Caco-2 (cell line): ENCODE results near the gene CRADD. TPM values are rescaled to one million over a fixed set of nuclear protein-coding genes. Genes with fewer than 3 reads are reported as not detected.

Experiments used
- BruUV-seq: library from RNA; stranded (reverse); fragments of 400-500 nt; replicated peaks from 2 replicates; lab custom pipeline; 2021; lab: Mats Ljungman, UMichigan
- CTCF ChIA-PET: fragments of 300-600 bp; sonication (Branson Sonifier 250); formaldehyde crosslinking; loops from one replicate; lab custom pipeline; 2022; ENCODE audit warnings: antibody characterized with exemption; lab: Charles Lee
- POLR2A ChIA-PET: fragments of 300-600 bp; sonication (Branson Sonifier 250); formaldehyde crosslinking; loops from one replicate; lab custom pipeline; 2022; ENCODE audit warnings: antibody characterized with exemption; lab: Charles Lee
- DNase-seq, 2 experiments: peaks; one replicate each; pipeline versions ENCODE4 v3.0.0 to v3.0.0-alpha.2; 2020 to 2022
- H3K27me3 ChIP-seq: replicated peaks from 2 replicates; pipeline ENCODE4 v1.6.0; 2011; ENCODE audit warnings: low read length; ENCODE audit not compliant: control insufficient read depth, insufficient read depth
- H3K36me3 ChIP-seq: 2 replicates; pipeline ENCODE4 v1.5.1; 2011; ENCODE audit warnings: low read length; ENCODE audit not compliant: control insufficient read depth, insufficient read depth
- H3K4me1 ChIP-seq: fragments of 250-450 bp; sonication (Bioruptor Pico); 2 replicates; pipeline ENCODE4 v1.5.1; 2020; ENCODE audit warnings: mild to moderate bottlenecking
- H3K4me3 ChIP-seq: 2 replicates; pipeline ENCODE4 v1.5.1; 2011; ENCODE audit warnings: low read depth, mild to moderate bottlenecking, control low read depth, low read length
- H3K9me3 ChIP-seq: fragments of 250-450 bp; sonication (Bioruptor Pico); 2 replicates; pipeline ENCODE4 v1.5.1; 2020; ENCODE audit warnings: mild to moderate bottlenecking, moderate library complexity
- H3K27ac Mint-ChIP-seq: one replicate; pipeline ENCODE4 v1.8.0; 2022; ENCODE audit warnings: mixed read lengths; ENCODE audit not compliant: unreplicated experiment
- H3K27me3 Mint-ChIP-seq: one replicate; pipeline ENCODE4 v1.8.0; 2022; ENCODE audit warnings: mixed read lengths; ENCODE audit not compliant: insufficient read depth, unreplicated experiment
- H3K36me3 Mint-ChIP-seq: one replicate; pipeline ENCODE4 v1.8.0; 2022; ENCODE audit warnings: mild to moderate bottlenecking, mixed read lengths; ENCODE audit not compliant: insufficient read depth, unreplicated experiment
- H3K4me1 Mint-ChIP-seq: one replicate; pipeline ENCODE4 v1.8.0; 2022; ENCODE audit warnings: low read depth, mixed read lengths; ENCODE audit not compliant: unreplicated experiment
- H3K4me3 Mint-ChIP-seq: one replicate; pipeline ENCODE4 v1.8.0; 2022; ENCODE audit warnings: mild to moderate bottlenecking, moderate library complexity, mixed read lengths; ENCODE audit not compliant: unreplicated experiment
- H3K9me3 Mint-ChIP-seq: one replicate; pipeline ENCODE4 v1.8.0; 2022; ENCODE audit warnings: mixed read lengths; ENCODE audit not compliant: unreplicated experiment
- intact Hi-C: fragments of 100-400 bp; cut with micrococcal nuclease; formaldehyde crosslinking; loops from one replicate; pipeline ENCODE4 v1.10.0; 2022; ENCODE audit not compliant: unreplicated experiment
- total RNA-seq: library from RNA; stranded (reverse); gene quantifications from 2 replicates; pipeline ENCODE4 v1.2.3, GENCODE V29; 2022
- TF ChIP-seq, protein P1 (sequence below), 2 experiments: fragments of 200-600 bp in 1 of 2; IDR thresholded peaks; 1 replicate in 1 of 2; 2 replicates in 1 of 2; pipeline versions ENCODE4 v1.5.1 to v1.8.0; 2011 to 2022; ENCODE audit warnings: antibody characterized with exemption in 1 of 2, control low read depth in 1 of 2, inconsistent platforms in 1 of 2, low read depth in 1 of 2, low read length in 1 of 2, mild to moderate bottlenecking in 1 of 2, moderate library complexity in 1 of 2; ENCODE audit not compliant: insufficient read depth in 1 of 2, severe bottlenecking in 1 of 2, unreplicated experiment in 1 of 2

Gene CRADD
- total RNA-seq, 1 experiment from 2014 or later: 29.2 TPM

DNA sequence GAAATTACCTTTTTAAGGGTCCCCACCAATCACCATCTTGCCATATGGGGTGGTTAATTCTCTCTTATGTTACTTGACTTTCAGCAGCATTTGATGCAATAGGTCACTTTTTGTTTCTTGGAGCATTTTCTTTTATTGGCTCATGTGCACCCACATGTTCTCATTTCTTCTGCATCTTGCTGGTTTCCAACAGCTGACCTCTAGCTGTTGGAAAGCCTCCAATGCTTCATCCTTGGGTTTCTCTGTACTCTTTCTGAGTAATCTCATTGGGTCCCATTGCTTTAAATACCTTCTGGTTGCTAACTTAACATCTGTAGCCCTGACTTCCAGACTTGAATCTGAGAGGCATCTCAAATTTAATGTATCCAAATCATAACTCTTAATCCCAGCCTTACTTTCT is 116.8 kb downstream of the CRADD start:
- ChIA-PET POLR2A (no interaction called here), CTCF (no interaction called here)
- H3K4me3 Mint-ChIP-seq: no peak overlapping the region
- BruUV-seq: no TSS peak
- no peaks in the 10 kb centered on the region for H3K36me3 ChIP-seq
- peaks cover 9% of the 10 kb centered on the region for H3K36me3 Mint-ChIP-seq
- H3K27me3 ChIP-seq: no peaks in the 10 kb centered on the region
- intact Hi-C loops: no loop called here
- peaks cover 6% of the 10 kb centered on the region; the same call in 1 of the 2 replicates for H3K4me1 ChIP-seq
- TF ChIP-seq, protein P1, sequence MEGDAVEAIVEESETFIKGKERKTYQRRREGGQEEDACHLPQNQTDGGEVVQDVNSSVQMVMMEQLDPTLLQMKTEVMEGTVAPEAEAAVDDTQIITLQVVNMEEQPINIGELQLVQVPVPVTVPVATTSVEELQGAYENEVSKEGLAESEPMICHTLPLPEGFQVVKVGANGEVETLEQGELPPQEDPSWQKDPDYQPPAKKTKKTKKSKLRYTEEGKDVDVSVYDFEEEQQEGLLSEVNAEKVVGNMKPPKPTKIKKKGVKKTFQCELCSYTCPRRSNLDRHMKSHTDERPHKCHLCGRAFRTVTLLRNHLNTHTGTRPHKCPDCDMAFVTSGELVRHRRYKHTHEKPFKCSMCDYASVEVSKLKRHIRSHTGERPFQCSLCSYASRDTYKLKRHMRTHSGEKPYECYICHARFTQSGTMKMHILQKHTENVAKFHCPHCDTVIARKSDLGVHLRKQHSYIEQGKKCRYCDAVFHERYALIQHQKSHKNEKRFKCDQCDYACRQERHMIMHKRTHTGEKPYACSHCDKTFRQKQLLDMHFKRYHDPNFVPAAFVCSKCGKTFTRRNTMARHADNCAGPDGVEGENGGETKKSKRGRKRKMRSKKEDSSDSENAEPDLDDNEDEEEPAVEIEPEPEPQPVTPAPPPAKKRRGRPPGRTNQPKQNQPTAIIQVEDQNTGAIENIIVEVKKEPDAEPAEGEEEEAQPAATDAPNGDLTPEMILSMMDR (IDR thresholded peaks at IDR 0.05; ENCODE audit: insufficient read depth in 1 of 2, low read depth in 1 of 2, low read length in 1 of 2, severe bottlenecking in 1 of 2, unreplicated experiment in 1 of 2): no peak
- no peaks in the 10 kb centered on the region for H3K9me3 ChIP-seq
- H3K27me3 Mint-ChIP-seq: no peaks in the 10 kb centered on the region
- no peak for DNase-seq
- no peak overlapping the region for H3K4me3 ChIP-seq
- H3K9me3 Mint-ChIP-seq: no peaks in the 10 kb centered on the region
- H3K27ac Mint-ChIP-seq: no peak overlapping the region
- peaks cover 12% of the 10 kb centered on the region for H3K4me1 Mint-ChIP-seq

DNA sequence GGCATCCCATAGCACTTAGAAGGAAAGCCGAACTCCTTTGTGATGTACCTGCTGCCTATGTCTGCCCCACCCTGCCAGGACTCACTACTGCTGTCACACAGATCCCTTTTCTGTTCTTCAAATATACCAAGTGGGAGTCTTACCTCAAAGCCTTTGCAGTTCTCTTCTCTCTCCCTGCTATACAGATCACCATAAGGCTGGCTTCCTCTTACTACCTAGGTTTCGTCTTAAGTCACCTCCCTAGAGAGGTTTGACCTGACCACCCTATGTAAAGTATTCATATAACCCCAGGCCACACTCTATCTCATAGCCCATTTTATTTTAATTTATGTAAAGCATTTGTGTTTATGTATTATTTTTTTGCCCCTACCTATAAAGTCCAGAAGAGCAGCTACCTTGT is 117.6 kb downstream of the CRADD start:
- BruUV-seq: no TSS peak
- H3K9me3 ChIP-seq: no peaks in the 10 kb centered on the region
- DNase-seq: no peak
- CTCF ChIA-PET: no interaction called here
- H3K4me1 Mint-ChIP-seq: peaks cover 6% of the 10 kb centered on the region
- H3K36me3 ChIP-seq: no peaks in the 10 kb centered on the region
- H3K4me1 ChIP-seq: peaks cover 6% of the 10 kb centered on the region; the same call in 1 of the 2 replicates
- peaks cover 13% of the 10 kb centered on the region for H3K36me3 Mint-ChIP-seq
- no peak overlapping the region for H3K27ac Mint-ChIP-seq
- H3K4me3 Mint-ChIP-seq: no peak overlapping the region
- TF ChIP-seq, protein P1 (IDR thresholded peaks at IDR 0.05; ENCODE audit: insufficient read depth in 1 of 2, low read depth in 1 of 2, low read length in 1 of 2, severe bottlenecking in 1 of 2, unreplicated experiment in 1 of 2): no peak
- no peaks in the 10 kb centered on the region for H3K9me3 Mint-ChIP-seq
- H3K27me3 ChIP-seq: no peaks in the 10 kb centered on the region
- no peak overlapping the region for H3K4me3 ChIP-seq
- H3K27me3 Mint-ChIP-seq: no peaks in the 10 kb centered on the region
- POLR2A ChIA-PET: no interaction called here
- intact Hi-C loops: no loop called here

DNA sequence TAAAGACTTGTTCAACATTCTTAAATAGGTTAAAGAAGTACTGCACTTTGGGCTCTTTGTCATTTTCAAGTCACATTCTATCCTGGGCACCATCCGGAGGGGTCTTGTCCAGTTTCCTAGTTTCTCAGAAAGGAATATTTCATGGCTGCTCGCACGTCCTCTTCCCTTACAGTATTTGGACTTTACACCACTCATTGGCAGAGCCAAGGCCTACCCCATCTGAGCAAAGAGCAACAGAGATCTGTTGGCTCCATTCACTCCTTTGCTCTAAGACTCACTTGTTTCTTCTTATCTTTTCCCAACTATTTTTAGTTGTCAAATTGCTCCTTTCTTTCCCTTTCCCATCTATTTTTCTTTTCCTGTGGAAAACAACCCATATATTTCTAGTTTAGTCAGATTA is 118.2 kb downstream of the CRADD start:
- Mint-ChIP-seq H3K36me3 (peaks cover 14% of the 10 kb centered on the region), H3K4me3 (no peak overlapping the region), H3K27ac (no peak overlapping the region), H3K4me1 (peaks cover 6% of the 10 kb centered on the region), H3K9me3 (no peaks in the 10 kb centered on the region), H3K27me3 (no peaks in the 10 kb centered on the region)
- Histone ChIP-seq H3K9me3 (no peaks in the 10 kb centered on the region), H3K4me1 (peaks cover 6% of the 10 kb centered on the region; the same call in 1 of the 2 replicates), H3K27me3 (no peaks in the 10 kb centered on the region), H3K36me3 (no peaks in the 10 kb centered on the region), H3K4me3 (no peak overlapping the region)
- BruUV-seq: no TSS peak
- ChIA-PET CTCF (no interaction called here), POLR2A (no interaction called here)
- no peak for DNase-seq
- intact Hi-C loops: no loop called here
- TF ChIP-seq, protein P1 (IDR thresholded peaks at IDR 0.05; ENCODE audit: insufficient read depth in 1 of 2, low read depth in 1 of 2, low read length in 1 of 2, severe bottlenecking in 1 of 2, unreplicated experiment in 1 of 2): no peak
